ENCODE results near the gene SV2C. TPM values are rescaled to one million over a fixed set of nuclear protein-coding genes. Genes with fewer than 3 reads are reported as not detected.

Gene SV2C
- total RNA-seq, 2 experiments from 2014 or later: 0.07 to 0.10 TPM

- Mint-ChIP-seq H3K27ac (peak overlapping the region; percentile 77), H3K36me3 (ENCODE audit: low read depth) (peaks cover 9% of the 10 kb centered on the region), H3K9me3 (peaks cover 2% of the 10 kb centered on the region), H3K27me3 (no peaks in the 10 kb centered on the region), H3K4me1 (peaks cover 67% of the 10 kb centered on the region), H3K4me3 (peak overlapping the region; percentile 14)
- CTCF ChIA-PET: interaction anchor here (1.4 to 2.6 kb wide), 4 partner anchors 12 to 154 kb away, joined by 3 to 14 read pairs (median 3); partner anchors contain the start of gene IQGAP2
- DNase-seq: peak; percentile 29
- POLR2A ChIA-PET: no interaction called here
Observed at GRCh38 chr5:76391014-76391413, 307.8 kb downstream of the SV2C start.

GRCh38 chr5:76393035-76393680 lies 310.0 kb downstream of the SV2C start:
- DNase-seq: peak; percentile 49
- Mint-ChIP-seq H3K4me3 (no peak overlapping the region), H3K27me3 (no peaks in the 10 kb centered on the region), H3K36me3 (ENCODE audit: low read depth) (peaks cover 11% of the 10 kb centered on the region), H3K4me1 (peaks cover 64% of the 10 kb centered on the region), H3K27ac (peak overlapping the region; percentile 84), H3K9me3 (peaks cover 2% of the 10 kb centered on the region)
- ChIA-PET POLR2A (no interaction called here), CTCF (interaction anchor here (1.1 to 2.3 kb wide), 3 partner anchors 10 to 17 kb away, joined by 3 to 12 read pairs (median 4); partner anchors contain the start of gene IQGAP2)

- no peak for DNase-seq
- H3K4me1 Mint-ChIP-seq: peaks cover 49% of the 10 kb centered on the region
- CTCF ChIA-PET: interaction anchor here (1.8 kb wide), 1 partner anchor 11 kb away, joined by 7 read pairs; no protein-coding TSS in a partner anchor
Observed at GRCh38 chr5:76397200-76397599, 314.0 kb downstream of the SV2C start.

GRCh38 chr5:76399268-76399667 lies 316.1 kb downstream of the SV2C start:
- Mint-ChIP-seq H3K27me3 (no peaks in the 10 kb centered on the region), H3K9me3 (no peaks in the 10 kb centered on the region), H3K36me3 (ENCODE audit: low read depth) (peaks cover 6% of the 10 kb centered on the region), H3K4me3 (no peak overlapping the region), H3K27ac (no peak overlapping the region), H3K4me1 (peaks cover 33% of the 10 kb centered on the region)
- ChIA-PET POLR2A (no interaction called here), CTCF (interaction anchor here (1.0 to 1.4 kb wide), 3 partner anchors 9 to 120 kb away, joined by 3 to 4 read pairs (median 3); no protein-coding TSS in a partner anchor)
- no peak for DNase-seq

More at GRCh38 chr5:76397200-76397599, 314.0 kb downstream of the SV2C start:
- H3K4me3 Mint-ChIP-seq: no peak overlapping the region
- POLR2A ChIA-PET: no interaction called here
- no peak overlapping the region for H3K27ac Mint-ChIP-seq
- no peaks in the 10 kb centered on the region for H3K27me3 Mint-ChIP-seq
- H3K36me3 Mint-ChIP-seq (ENCODE audit: low read depth): peaks cover 8% of the 10 kb centered on the region
- H3K9me3 Mint-ChIP-seq: no peaks in the 10 kb centered on the region

GRCh38 chr5:76400466-76400865 lies 317.3 kb downstream of the SV2C start:
- Mint-ChIP-seq H3K9me3 (no peaks in the 10 kb centered on the region), H3K27me3 (no peaks in the 10 kb centered on the region), H3K27ac (no peak overlapping the region), H3K4me1 (peaks cover 35% of the 10 kb centered on the region), H3K36me3 (ENCODE audit: low read depth) (peaks cover 4% of the 10 kb centered on the region), H3K4me3 (no peak overlapping the region)
- no peak for DNase-seq
- ChIA-PET POLR2A (no interaction called here), CTCF (no interaction called here)

GRCh38 chr5:76401801-76402250 lies 318.6 kb downstream of the SV2C start:
- Mint-ChIP-seq H3K4me1 (peaks cover 47% of the 10 kb centered on the region), H3K36me3 (ENCODE audit: low read depth) (peaks cover 13% of the 10 kb centered on the region), H3K4me3 (peak overlapping the region; percentile 94), H3K27ac (peak overlapping the region; percentile 100), H3K9me3 (no peaks in the 10 kb centered on the region), H3K27me3 (no peaks in the 10 kb centered on the region)
- peak; percentile 27 for DNase-seq
- ChIA-PET POLR2A (no interaction called here), CTCF (interaction anchor here (1.2 to 2.5 kb wide), 8 partner anchors 12 to 175 kb away, joined by 3 to 22 read pairs (median 4); no protein-coding TSS in a partner anchor)

- H3K9me3 Mint-ChIP-seq: no peaks in the 10 kb centered on the region
- peak; percentile 91 for DNase-seq
- H3K36me3 Mint-ChIP-seq (ENCODE audit: low read depth): peaks cover 15% of the 10 kb centered on the region
- peak overlapping the region; percentile 94 for H3K4me3 Mint-ChIP-seq
- peaks cover 53% of the 10 kb centered on the region for H3K4me1 Mint-ChIP-seq
- POLR2A ChIA-PET: interaction anchor here (0.6 to 1.4 kb wide), 2 partner anchors 145 to 181 kb away, joined by 10 to 13 read pairs; no protein-coding TSS in a partner anchor
- H3K27me3 Mint-ChIP-seq: no peaks in the 10 kb centered on the region
- H3K27ac Mint-ChIP-seq: peak overlapping the region; percentile 100
- CTCF ChIA-PET: interaction anchor here (0.6 to 2.5 kb wide), 19 partner anchors 8 to 480 kb away, joined by 3 to 22 read pairs (median 4); no protein-coding TSS in a partner anchor
Observed at GRCh38 chr5:76402251-76402885, 319.2 kb downstream of the SV2C start.

GRCh38 chr5:76402886-76403765 lies 319.9 kb downstream of the SV2C start, which contains the start of gene IQGAP2:
Gene IQGAP2, plus strand, starts transcription at chr5:76403285. Its CDS starts 261 bp downstream, at chr5:76403546.
- peaks cover 2% of the 10 kb centered on the region for H3K9me3 Mint-ChIP-seq
- peak within 1 kb of the TSS; percentile 94 for H3K4me3 Mint-ChIP-seq
- peak within 1 kb of the TSS; percentile 100 for H3K27ac Mint-ChIP-seq
- H3K27me3 Mint-ChIP-seq: no peaks in the 10 kb centered on the region
- peaks cover 60% of the 10 kb centered on the region for H3K4me1 Mint-ChIP-seq
- peaks cover 22% of the 10 kb centered on the region for H3K36me3 Mint-ChIP-seq (ENCODE audit: low read depth)
- peak; percentile 89 for DNase-seq
- CTCF ChIA-PET: interaction anchor here (0.6 to 2.5 kb wide), 37 partner anchors 9 to 845 kb away, joined by 3 to 22 read pairs (median 4); no protein-coding TSS in a partner anchor
- POLR2A ChIA-PET: interaction anchor here (0.6 to 2.9 kb wide), 5 partner anchors 140 to 238 kb away, joined by 3 to 13 read pairs (median 10); no protein-coding TSS in a partner anchor
